GM18507 (cell line): ENCODE measurements around the gene LHX6.

Experiments used
- DNase-seq: peaks from one replicate; pipeline ENCODE4 v3.0.0; 2011; ENCODE audit warnings: low read depth; ENCODE audit not compliant: insufficient read length; ENCODE audit errors: extremely low spot score
- FAIRE-seq: peaks from 2 replicates; lab custom pipeline; 2011; peaks lifted over from hg19 to GRCh38; lab: Jason Lieb, UNC

LHX6 gene

GRCh38 chr9:122195875-122196274 is 32.9 kb downstream of the LHX6 start:
- no peak for FAIRE-seq

GRCh38 chr9:122193651-122194050 is 35.1 kb downstream of the LHX6 start:
- DNase-seq (no peak), FAIRE-seq (no peak)

More at GRCh38 chr9:122195875-122196274, 32.9 kb downstream of the LHX6 start:
- DNase-seq: no peak

GRCh38 chr9:122192914-122193525 is 35.7 kb downstream of the LHX6 start:
- no peak for FAIRE-seq

GRCh38 chr9:122192261-122192875 is 36.4 kb downstream of the LHX6 start:
- FAIRE-seq: no peak
- DNase-seq: no peak

More at GRCh38 chr9:122192914-122193525, 35.7 kb downstream of the LHX6 start:
- no peak for DNase-seq

GRCh38 chr9:122191584-122191983 is 37.2 kb downstream of the LHX6 start:
- no peak for DNase-seq
- FAIRE-seq: no peak

GRCh38 chr9:122190597-122191381 is 38.0 kb downstream of the LHX6 start:
- FAIRE-seq (no peak), DNase-seq (no peak)

DNA sequence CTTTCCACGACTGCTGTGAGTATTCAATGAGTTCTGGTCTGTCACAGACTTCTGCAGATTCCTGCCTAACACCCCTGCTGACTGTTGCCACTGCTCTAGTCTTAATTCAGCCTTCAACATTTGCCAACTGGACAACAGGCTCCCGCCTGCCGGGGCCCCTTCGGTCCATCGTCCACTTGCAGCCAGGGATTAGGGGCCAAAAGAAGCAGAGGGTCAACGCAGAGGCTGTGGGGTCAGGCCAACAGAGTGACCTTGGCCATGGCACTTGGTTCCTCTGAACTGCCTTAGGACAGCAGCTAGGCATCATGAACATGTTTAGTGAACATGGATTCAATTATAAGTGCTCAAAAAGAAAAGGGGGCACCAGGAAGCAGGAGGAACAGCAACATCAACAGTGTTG is 40.4 kb downstream of the LHX6 start:
- FAIRE-seq (no peak), DNase-seq (no peak)

- FAIRE-seq (no peak), DNase-seq (no peak)
These were observed 41.8 kb downstream of the LHX6 start for GRCh38 chr9:122186777-122187470.

DNA sequence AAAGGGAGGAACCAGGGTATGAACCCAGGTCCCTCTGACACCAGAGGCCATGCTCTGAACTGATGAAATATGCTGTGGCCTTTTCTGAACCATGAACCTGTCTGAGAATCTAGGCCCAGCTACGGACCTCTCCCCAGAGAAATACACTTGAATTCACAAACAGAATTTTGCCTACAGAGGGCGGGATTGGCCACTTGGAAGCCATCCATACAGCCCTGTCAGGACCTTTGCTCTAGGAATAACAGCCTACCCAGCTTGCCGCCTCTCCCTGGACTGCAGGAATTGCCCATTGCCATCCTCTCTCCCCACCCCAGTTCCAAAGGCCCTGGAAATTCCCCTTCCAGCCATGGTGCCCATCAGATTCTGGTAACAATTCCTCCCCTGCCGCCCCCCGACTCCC is 42.5 kb downstream of the LHX6 start:
- DNase-seq (no peak), FAIRE-seq (no peak)

- DNase-seq: no peak
- FAIRE-seq: no peak
These were observed 44.2 kb downstream of the LHX6 start for GRCh38 chr9:122184551-122184950.

DNA sequence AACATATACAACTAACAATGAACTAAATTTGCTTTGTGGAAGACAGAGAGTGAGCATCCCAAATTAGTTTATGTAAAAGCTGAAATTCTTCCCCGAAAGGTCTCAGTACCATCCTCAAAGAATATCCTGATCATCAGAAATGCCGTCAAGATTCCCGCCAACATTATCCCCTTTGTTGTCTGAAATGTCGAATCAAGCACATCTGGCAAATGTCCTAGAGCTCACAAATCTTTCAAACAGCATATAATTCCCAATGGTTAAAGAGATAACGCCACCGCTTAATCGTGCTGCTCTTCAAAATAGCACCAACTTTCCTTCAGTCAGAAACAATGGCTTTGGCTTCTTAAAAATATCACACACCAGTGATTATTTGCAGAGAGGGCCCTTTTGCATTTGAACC is 45.3 kb downstream of the LHX6 start:
- FAIRE-seq: no peak
- no peak for DNase-seq

DNA sequence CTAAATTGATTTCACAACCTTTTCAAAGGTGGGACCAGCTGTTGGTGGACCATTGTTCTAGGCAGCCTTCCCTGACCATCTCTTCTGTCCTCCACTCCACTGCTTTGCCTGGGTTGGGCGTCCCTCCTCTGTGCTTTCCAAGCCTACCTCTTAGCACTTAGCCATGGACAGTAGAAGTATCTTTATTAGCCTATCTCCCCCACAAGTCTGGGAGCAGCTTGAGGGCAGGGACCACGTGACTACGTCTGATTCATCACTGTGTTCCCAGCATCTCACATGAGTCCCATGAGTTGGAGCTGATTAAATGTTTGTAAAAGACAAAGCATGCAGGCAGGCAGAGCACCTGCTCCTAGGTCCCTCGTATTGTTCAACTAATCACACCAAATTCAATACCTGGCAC is 48.1 kb downstream of the LHX6 start:
- no peak for DNase-seq
- no peak for FAIRE-seq

DNA sequence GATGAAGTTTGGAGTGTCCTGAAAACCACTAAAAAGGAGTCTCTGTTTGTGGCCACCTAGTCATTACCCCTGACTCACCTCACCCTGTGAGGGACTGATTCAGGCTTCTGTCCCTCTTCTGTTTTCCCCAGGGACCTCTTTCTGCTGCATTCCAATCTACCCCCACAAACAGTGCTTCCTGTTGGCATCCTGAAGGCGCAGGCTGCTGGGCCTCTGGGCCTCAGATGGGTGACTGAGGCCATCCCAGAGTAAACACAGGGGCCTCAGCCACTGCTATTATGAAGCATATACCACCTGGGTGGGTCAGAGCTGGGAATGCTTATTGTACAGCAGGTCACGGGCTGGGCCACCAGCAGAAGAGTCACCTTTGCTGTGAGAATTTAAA is 49.1 kb downstream of the LHX6 start:
- DNase-seq: no peak
- no peak for FAIRE-seq

DNA sequence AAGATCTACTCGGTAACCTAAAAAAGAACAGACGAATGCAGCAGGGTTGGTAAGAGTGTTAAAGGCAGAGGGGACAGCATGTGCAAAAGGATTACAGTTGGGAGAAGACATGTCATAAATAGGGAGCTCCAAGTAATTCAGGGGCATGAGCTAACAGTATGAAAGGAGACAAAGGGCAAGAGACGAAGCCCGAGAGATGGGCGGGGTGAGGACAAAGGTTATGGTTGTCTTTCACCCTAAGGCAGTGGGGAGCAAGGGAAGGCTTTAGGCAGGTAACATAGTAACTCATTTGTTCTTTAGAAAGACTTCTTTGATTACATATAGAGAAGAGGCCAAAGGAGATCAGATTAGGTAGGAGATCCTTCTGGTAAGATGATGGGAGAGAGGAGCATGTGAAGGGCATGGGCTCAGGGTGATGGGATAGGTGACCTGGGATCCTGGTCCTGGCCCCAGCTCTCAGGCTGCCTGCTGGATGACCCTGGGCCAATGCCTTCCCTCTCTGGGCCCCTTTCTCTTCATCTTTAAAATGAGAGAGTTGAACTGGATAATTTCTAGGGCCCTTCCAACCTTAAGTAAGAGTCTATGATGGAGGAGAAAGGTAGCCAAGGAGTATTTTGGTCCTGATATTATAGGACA is 49.6 kb downstream of the LHX6 start:
- no peak for FAIRE-seq

DNA sequence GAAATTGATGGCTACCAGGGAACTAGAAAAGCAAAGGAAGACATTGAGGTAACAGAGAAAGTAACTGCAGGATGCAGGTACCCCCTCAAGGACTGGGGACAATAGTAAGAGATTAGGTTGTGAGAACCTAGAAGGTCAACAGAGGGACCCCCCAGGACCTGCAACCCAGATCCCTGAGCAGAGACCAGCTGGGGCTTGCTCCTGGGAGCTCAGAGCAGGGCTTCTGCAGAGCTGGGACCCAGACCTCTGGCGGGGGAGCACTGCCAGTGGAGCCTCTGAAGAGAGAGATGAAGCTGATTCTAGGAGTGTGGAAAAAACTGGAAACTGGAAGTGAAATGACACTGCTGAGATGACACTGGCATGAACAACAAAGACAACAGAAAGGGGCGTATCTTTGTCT is 51.8 kb downstream of the LHX6 start:
- DNase-seq (no peak), FAIRE-seq (no peak)

More for the DNA sequence above, 49.6 kb downstream of the LHX6 start:
- DNase-seq: no peak

DNA sequence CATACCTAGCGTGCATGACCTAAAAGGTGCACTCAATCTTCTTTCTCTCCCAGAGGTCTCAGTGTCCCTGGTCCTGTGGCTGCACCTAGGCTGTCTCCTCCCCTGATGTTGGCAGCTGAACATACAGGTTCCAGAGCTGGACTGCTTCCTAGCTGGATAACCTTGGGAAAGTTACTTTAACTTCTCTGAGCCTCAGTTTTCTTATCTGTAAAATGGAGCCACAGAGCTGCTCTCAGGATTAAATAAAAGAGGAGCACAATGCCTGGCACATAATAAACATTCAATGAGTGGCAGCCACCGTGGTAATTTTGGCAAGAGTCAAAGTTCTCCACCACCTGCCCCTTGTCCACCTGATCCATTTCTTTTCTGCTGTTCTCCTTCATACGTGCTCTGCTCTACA is 55.1 kb downstream of the LHX6 start:
- no peak for FAIRE-seq
- no peak for DNase-seq

DNA sequence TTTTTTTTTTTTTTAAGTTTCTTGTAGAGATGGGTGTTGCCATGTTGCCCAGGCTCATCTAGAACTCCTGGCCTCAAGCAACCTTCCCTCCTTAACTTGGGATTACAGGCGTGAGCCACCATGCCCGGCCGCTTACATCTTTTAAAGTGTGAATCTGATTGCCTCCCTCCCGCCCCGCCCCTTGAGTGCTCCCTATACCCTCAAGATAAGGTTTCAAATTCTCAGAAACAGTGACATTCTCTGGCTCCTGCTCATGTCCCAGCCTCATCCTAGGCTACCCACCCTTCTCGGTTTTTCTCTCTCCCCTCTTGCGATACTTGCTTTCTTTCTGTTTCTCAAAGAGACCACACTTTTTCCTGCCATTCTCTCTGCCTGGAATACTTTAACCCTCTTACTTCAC is 56.6 kb downstream of the LHX6 start:
- FAIRE-seq (no peak), DNase-seq (no peak)

DNA sequence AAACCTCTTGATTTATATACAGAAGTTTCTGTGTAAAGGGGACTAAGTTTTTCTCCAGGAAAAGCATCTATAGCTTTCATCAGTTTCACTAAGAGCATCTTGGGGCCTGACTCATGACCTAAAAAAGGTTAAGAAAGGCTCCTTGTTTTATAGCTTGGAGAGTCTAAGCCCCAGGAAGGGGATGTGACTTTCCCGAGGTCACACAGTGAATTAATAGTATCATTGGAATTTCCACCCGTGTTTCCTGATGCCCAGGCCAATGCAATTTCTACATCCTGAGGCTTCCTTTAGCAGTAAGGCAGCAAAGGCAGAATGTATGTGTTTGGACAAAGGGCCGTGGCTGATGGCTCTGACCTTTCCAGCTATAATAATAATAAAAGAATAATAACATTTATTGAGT is 60.4 kb downstream of the LHX6 start:
- FAIRE-seq: no peak
- DNase-seq: no peak

DNA sequence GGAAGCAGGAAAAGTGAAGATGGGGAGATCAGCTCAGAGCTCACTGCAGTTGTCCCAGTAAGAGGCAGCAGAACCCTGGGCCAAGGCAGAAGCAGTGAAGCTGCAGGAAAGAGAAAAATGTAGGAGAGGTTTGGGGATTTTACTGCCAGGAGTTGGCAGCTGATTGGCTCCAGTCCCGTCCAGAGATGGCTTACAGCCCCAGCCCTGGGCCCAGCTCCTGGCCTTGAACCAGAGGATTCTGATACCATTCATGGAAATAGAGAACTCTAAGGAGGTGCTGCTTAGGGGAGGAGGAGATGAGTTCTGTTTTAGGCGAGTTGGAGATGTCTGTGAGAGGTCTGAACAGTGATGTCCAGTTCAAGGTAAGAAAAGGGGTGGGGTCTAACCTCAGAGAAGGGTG is 64.5 kb downstream of the LHX6 start:
- DNase-seq (no peak), FAIRE-seq (no peak)

DNA sequence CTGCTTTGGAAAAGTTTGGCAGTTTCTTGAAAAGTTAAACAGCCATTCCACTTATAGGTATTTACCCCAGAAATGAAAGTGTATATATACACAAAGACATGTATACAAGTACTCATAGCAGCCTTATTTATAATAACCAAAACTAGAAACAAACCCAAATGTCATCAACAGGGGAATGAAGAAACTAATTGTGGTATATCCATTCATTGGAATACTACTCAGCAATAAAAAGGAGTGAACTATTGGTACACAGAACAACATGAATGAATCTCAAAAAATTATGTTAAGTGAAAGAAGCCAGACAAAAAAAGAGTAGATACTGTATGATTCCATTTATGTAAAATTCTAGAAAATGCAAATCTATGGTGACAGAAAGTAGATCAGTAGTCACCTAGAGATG is 66.3 kb downstream of the LHX6 start:
- DNase-seq (no peak), FAIRE-seq (no peak)
